ENCODE measurements around the gene FITM2. TPM values are rescaled to one million over a fixed set of nuclear protein-coding genes. Genes with fewer than 3 reads are reported as not detected.

FITM2 gene
- total RNA-seq, 1 experiment from 2014 or later = 4.3 TPM

- DNase-seq (ENCODE audit: low spot score) = no peak
- in situ Hi-C loops (cut with HindIII; ENCODE audit: low sequenced_read_pairs) = no loop called here
Observed at GRCh38 chr20:44291754-44292153, 19.2 kb downstream of the FITM2 start.

- in situ Hi-C loops (cut with HindIII; ENCODE audit: low sequenced_read_pairs) = no loop called here
- no peak for DNase-seq (ENCODE audit: low spot score)
Observed at GRCh38 chr20:44288252-44288651, 22.8 kb downstream of the FITM2 start.

GRCh38 chr20:44287272-44288097 is 23.5 kb downstream of the FITM2 start:
- DNase-seq (ENCODE audit: low spot score) = no peak
- in situ Hi-C loops (cut with HindIII; ENCODE audit: low sequenced_read_pairs) = no loop called here

- in situ Hi-C loops (cut with HindIII; ENCODE audit: low sequenced_read_pairs) = no loop called here
Observed at GRCh38 chr20:44284032-44284431, 27.0 kb downstream of the FITM2 start.

DNA sequence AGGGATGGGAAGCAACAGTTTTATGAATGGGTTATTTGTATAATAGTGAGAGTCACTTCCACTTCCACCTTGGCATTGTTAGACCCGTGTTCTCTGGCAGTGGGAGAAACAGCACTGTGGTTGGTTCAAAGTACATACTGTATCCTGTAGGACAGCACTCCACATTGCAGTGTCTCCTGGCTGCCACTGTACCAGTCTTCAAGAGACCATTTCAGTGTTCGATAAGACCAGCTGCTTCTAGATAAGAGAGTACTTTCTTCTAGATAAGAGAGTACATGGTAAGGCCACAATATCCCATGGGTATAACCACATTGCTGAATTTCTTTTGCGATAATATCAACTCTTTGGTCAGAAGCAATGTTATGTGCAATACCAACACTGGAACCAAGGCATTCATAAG is 28.8 kb downstream of the FITM2 start:
- in situ Hi-C loops (cut with HindIII; ENCODE audit: low sequenced_read_pairs) = no loop called here
- no peak for DNase-seq (ENCODE audit: low spot score)

More at GRCh38 chr20:44284032-44284431, 27.0 kb downstream of the FITM2 start:
- no peak for DNase-seq (ENCODE audit: low spot score)

- in situ Hi-C loops (cut with HindIII; ENCODE audit: low sequenced_read_pairs) = no loop called here
- DNase-seq (ENCODE audit: low spot score) = no peak
Observed at GRCh38 chr20:44280387-44280786, 30.6 kb downstream of the FITM2 start.

DNA sequence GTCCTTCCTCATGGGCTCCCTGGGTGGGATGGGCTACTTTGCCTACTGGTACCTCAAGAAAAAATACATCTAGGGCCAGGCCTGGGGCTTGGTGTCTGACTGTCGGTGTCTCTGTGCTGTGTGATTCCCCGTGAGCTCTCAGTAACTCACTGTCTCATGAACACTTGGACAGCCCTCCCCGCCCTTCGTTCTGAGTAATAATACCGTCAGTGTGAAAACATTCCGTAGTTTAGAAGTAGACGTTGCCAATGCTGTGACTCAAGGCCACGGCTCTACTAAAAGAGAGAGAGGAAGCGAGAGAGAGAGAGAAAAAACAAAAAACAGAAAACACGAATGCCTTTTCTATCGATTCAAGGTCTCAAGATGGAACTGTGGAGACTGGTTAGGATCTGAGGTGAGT is 31.8 kb downstream of the FITM2 start:
- no peak for DNase-seq (ENCODE audit: low spot score)
- in situ Hi-C loops (cut with HindIII; ENCODE audit: low sequenced_read_pairs) = no loop called here

- in situ Hi-C loops (cut with HindIII; ENCODE audit: low sequenced_read_pairs) = no loop called here
- DNase-seq (ENCODE audit: low spot score) = no peak
Observed at GRCh38 chr20:44274303-44275017, 36.5 kb downstream of the FITM2 start.

GRCh38 chr20:44273231-44274215 is 37.5 kb downstream of the FITM2 start:
- in situ Hi-C loops (cut with HindIII; ENCODE audit: low sequenced_read_pairs) = no loop called here
- no peak for DNase-seq (ENCODE audit: low spot score)

GRCh38 chr20:44271915-44272663 is 38.9 kb downstream of the FITM2 start:
- in situ Hi-C loops (cut with HindIII; ENCODE audit: low sequenced_read_pairs) = no loop called here
- DNase-seq (ENCODE audit: low spot score) = no peak

GRCh38 chr20:44268802-44269201 is 42.2 kb downstream of the FITM2 start:
- in situ Hi-C loops (cut with HindIII; ENCODE audit: low sequenced_read_pairs) = no loop called here
- no peak for DNase-seq (ENCODE audit: low spot score)

- in situ Hi-C loops (cut with HindIII; ENCODE audit: low sequenced_read_pairs) = no loop called here
- no peak for DNase-seq (ENCODE audit: low spot score)
Observed at GRCh38 chr20:44264287-44264686, 46.7 kb downstream of the FITM2 start.

DNA sequence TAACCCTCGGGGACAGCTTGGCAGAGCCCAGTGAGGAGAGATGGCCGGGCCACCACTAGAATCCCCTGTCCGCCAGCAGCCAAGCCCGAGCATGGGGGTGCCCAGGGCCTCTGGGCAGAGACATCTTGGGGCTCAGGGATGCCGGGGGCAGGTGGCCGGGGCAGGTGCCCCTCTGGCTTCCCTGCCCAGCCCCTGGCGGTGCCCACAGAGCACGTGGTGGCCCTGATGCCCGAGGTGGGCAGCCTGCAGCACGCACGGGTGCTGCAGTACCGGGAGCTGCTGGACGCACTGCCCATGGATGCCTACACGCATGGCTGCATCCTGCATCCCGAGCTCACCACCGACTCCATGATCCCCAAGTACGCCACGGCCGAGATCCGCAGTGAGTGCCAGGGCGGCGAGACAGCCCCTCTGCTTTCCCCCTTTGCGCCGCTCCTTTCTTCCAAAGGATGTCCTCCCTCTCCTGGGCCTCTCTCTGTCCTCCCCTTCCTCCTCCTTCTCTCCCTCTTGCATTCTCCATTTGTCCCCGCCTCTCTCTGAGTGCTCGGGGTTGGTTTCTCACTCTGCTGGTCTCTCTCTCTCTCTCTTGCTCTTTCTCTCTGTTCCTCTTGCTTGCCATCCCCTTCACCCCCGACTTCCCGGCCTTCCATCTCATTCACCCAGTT is 52.6 kb downstream of the FITM2 start:
- in situ Hi-C loops (cut with HindIII; ENCODE audit: low sequenced_read_pairs) = no loop called here
- no peak for DNase-seq (ENCODE audit: low spot score)

DNA sequence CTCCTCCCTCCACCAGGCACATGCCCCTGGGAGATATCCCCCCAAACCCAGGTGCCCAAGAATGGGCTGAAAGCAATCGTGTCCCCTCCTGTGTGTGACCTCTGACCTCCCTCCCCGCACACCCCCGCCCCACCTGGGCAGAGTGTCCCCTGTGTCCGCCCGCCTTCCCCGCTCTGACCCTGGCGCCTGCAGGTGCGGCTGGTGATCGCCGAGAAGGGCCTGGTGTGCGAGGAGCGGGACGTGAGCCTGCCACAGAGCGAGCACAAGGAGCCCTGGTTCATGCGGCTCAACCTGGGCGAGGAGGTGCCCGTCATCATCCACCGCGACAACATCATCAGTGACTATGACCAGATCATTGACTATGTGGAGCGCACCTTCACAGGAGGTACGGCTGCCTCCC is 54.0 kb downstream of the FITM2 start:
- in situ Hi-C loops (cut with HindIII; ENCODE audit: low sequenced_read_pairs) = no loop called here
- no peak for DNase-seq (ENCODE audit: low spot score)

DNA sequence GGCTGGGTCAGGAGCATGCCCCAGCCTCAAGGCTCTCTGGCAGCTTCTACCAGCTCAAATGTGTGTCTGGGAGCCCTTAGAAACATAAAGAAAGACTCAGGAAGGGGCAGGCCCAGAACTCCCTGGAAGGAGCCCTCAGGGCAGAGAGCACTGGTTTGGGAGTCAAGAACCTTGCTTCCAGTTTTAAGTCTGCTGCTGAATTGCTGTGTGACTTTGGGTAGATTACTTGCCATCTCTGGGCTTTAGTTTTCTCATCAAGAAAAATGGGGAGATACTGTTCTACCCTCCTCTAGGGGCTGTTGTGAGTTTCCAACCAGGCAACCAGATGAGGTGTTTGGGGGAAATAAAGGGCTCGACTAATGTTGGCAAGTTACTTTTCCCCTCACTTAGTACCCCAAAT is 55.1 kb downstream of the FITM2 start:
- DNase-seq (ENCODE audit: low spot score) = no peak
- in situ Hi-C loops (cut with HindIII; ENCODE audit: low sequenced_read_pairs) = no loop called here

GRCh38 chr20:44254073-44254472 is 56.9 kb downstream of the FITM2 start:
- in situ Hi-C loops (cut with HindIII; ENCODE audit: low sequenced_read_pairs) = no loop called here

GRCh38 chr20:44253528-44253927 is 57.5 kb downstream of the FITM2 start:
- in situ Hi-C loops (cut with HindIII; ENCODE audit: low sequenced_read_pairs) = no loop called here
- DNase-seq (ENCODE audit: low spot score) = no peak

More at GRCh38 chr20:44254073-44254472, 56.9 kb downstream of the FITM2 start:
- no peak for DNase-seq (ENCODE audit: low spot score)
